GM12892 (cell line): ENCODE results near the gene ARHGAP15.

Source experiments
- POLR2A ChIP-seq: IDR thresholded peaks from 2 replicates; pipeline ENCODE4 v1.6.1; 2011; ENCODE audit warnings: low read depth, low read length, control low read depth
- POLR2AphosphoS5 ChIP-seq: IDR thresholded peaks from 2 replicates; pipeline ENCODE4 v1.6.1; 2011; ENCODE audit warnings: low read depth, low read length, control low read depth

GRCh38 chr2:143341478-143341877 is 212.3 kb downstream of the ARHGAP15 start:
- TF ChIP-seq POLR2A: no peak
- TF ChIP-seq POLR2AphosphoS5: no peak
